HUES64 (cell line): ENCODE measurements around the gene GHDC.
"Not testable (repeated sequence)": the region's sequence is repeated elsewhere in the genome, so short reads cannot be mapped to it uniquely, and the experiment has no call there.

Experiments
- H3K27ac ChIP-seq: 2 replicates; pipeline ENCODE4 v1.7.0; 2013; ENCODE audit warnings: low read depth, low read length, inconsistent platforms
- H3K27me3 ChIP-seq: 2 replicates; pipeline ENCODE4 v1.6.1; 2013; ENCODE audit warnings: mild to moderate bottlenecking, low read length; ENCODE audit not compliant: insufficient read depth
- H3K36me3 ChIP-seq: 2 replicates; pipeline ENCODE4 v1.6.1; 2013; ENCODE audit warnings: mild to moderate bottlenecking, low read length; ENCODE audit not compliant: insufficient read depth
- H3K4me1 ChIP-seq: 2 replicates; pipeline ENCODE4 v1.6.1; 2013; ENCODE audit warnings: mild to moderate bottlenecking, low read length, moderate library complexity; ENCODE audit not compliant: insufficient read depth
- H3K4me3 ChIP-seq: 2 replicates; pipeline ENCODE4 v1.5.1; 2013; ENCODE audit warnings: mild to moderate bottlenecking, low read length, moderate library complexity
- H3K9ac ChIP-seq: 2 replicates; pipeline ENCODE4 v1.6.1; 2013; ENCODE audit warnings: mild to moderate bottlenecking, low read depth, low read length
- H3K9me3 ChIP-seq: 2 replicates; pipeline ENCODE4 v1.6.1; 2013; ENCODE audit warnings: low read depth, low read length; ENCODE audit not compliant: insufficient read depth
- WGBS: fragments of 150-250, 120-280 bp; methylation state at CpG from one replicate; pipeline ENCODE4 v1.1.7; 2013; ENCODE audit warnings: missing lambda C conversion rate; 5-methylcytosine and 5-hydroxymethylcytosine counted together

The GHDC gene

DNA sequence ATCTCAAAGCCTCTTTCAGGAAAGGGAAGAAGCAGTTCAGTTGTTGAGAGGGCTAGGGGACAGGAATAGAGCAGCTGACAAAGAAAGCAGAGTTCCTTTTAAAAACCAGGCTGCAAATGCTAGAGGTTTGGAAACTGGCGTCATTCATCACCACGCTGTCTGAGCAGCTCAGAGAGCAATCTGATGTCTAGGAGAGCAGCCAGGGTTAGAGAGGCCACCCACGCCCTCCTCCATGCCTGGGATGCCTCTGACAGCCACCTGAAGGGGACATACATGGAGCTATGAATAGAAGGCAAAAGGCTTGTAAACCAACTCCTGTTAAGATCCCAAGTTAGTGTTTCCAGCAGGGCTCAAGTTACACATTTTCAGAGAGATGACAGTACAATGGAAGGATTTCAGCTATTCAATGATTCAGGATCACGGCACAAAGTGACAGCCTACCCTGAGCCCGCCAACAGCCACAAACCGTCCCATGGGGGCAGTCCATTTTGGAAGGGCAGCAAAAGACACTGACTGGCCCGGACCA, 51.9 kb downstream of the GHDC start:
- H3K27ac ChIP-seq = no peak overlapping the region

DNA sequence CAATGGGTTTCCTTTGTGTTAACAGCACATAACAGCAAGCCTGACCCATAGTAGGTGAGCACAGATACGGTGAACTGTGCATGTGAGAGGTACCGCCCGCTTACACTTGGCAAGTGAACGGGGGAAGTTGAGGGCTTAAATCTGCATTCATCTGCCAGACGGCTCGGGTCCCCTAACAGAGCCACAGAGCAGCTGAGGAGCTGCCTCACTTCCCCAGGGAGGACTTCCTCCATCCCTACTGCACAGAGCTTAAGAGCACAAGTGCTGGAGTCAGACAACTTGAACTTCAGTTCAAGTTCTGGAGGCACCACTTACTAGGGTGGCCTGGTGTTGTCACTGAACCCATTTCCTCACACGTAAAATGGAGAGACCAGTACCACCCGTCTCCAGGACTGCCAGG, 52.9 kb downstream of the GHDC start:
- Histone ChIP-seq H3K9ac (no peak overlapping the region), H3K4me3 (no peak overlapping the region), H3K27me3 (no peaks in the 10 kb centered on the region), H3K9me3 (no peaks in the 10 kb centered on the region), H3K4me1 (no peaks in the 10 kb centered on the region), H3K27ac (no peak overlapping the region), H3K36me3 (peaks cover 17% of the 10 kb centered on the region)
- 95% methylated on average over 8 of the region's 8 CpGs for whole genome bisulfite sequencing

More for the DNA sequence above, 51.9 kb downstream of the GHDC start:
- 94% methylated on average over 7 of the region's 7 CpGs for WGBS
- Histone ChIP-seq H3K9ac (no peak overlapping the region), H3K27me3 (no peaks in the 10 kb centered on the region), H3K9me3 (no peaks in the 10 kb centered on the region), H3K4me1 (no peaks in the 10 kb centered on the region), H3K4me3 (no peak overlapping the region), H3K36me3 (peaks cover 21% of the 10 kb centered on the region)

DNA sequence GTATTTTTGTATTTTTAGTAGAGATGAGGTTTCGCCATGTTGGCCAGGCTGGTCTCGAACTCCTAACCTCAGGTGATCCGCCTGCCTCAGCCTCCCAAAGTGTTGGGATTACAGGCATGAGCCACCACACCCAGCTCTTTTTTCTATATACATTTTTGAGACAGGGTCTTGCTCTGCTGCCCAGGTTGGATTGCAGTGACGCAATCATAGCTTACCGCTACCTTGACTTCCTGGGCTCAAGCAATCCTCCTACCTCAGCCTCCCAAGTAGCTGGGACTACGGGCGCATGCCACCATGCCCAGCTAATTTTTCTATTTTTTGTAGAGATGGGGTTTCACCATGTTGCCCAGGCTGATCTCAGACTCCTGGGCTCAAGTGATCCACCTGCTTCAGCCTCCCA, 53.6 kb downstream of the GHDC start:
- not testable (repeated sequence) for H3K27ac ChIP-seq, H3K9me3 ChIP-seq, H3K4me3 ChIP-seq, H3K9ac ChIP-seq, H3K4me1 ChIP-seq, H3K27me3 ChIP-seq
- 89% methylated on average over 7 of the region's 7 CpGs for WGBS
- H3K36me3 ChIP-seq = peaks cover 17% of the 10 kb centered on the region
